ENCODE measurements around the gene LSM14B.

GRCh38 chr20:62167474-62167873, 45.2 kb downstream of the LSM14B start:
- no peak for TF ChIP-seq CTCF (IDR thresholded peaks at IDR 0.05)
- no peak for TF ChIP-seq EP300 (IDR thresholded peaks at IDR 0.05)

Data from suprapubic skin (tissue), 3 donors.